WI38 (cell line): Measurements from ENCODE around the gene P3H4.
"Not testable (repeated sequence)": the region's sequence is repeated elsewhere in the genome, so short reads cannot be mapped to it uniquely, and the experiment has no call there.

Source experiments
- H3K4me3 ChIP-seq: 2 replicates; pipeline ENCODE4 v1.5.1; 2011; ENCODE audit warnings: low read depth, mild to moderate bottlenecking, control low read depth, low read length
- TF ChIP-seq, protein P1 (sequence below): IDR thresholded peaks from 2 replicates; pipeline ENCODE4 v1.5.1; 2012; ENCODE audit warnings: low read depth, mild to moderate bottlenecking, control low read depth, low read length

The P3H4 gene

GRCh38 chr17:41784207-41784744, 27.5 kb downstream of the P3H4 start:
- TF ChIP-seq, protein P1, sequence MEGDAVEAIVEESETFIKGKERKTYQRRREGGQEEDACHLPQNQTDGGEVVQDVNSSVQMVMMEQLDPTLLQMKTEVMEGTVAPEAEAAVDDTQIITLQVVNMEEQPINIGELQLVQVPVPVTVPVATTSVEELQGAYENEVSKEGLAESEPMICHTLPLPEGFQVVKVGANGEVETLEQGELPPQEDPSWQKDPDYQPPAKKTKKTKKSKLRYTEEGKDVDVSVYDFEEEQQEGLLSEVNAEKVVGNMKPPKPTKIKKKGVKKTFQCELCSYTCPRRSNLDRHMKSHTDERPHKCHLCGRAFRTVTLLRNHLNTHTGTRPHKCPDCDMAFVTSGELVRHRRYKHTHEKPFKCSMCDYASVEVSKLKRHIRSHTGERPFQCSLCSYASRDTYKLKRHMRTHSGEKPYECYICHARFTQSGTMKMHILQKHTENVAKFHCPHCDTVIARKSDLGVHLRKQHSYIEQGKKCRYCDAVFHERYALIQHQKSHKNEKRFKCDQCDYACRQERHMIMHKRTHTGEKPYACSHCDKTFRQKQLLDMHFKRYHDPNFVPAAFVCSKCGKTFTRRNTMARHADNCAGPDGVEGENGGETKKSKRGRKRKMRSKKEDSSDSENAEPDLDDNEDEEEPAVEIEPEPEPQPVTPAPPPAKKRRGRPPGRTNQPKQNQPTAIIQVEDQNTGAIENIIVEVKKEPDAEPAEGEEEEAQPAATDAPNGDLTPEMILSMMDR, result no peak
- no peak overlapping the region for H3K4me3 ChIP-seq

DNA sequence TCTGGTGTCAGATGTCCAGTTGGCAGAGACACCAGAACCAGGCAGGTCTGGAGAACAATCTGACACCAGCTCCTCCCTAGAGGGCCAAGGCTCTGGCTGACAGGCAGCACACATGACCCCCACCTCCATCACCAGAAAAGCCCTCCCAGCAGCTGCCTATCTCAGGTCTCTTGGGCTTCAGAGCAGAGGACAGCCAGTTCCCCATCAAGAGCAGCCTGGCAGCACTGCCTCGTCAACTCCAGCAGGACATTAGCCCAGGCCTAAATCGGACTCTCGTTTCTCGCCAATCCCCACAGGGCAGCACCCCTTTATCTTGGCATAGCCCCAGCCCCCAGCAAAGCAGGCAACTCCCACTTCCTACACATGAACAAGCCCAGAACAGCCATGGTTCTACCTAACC, 29.6 kb downstream of the P3H4 start:
- TF ChIP-seq, protein P1, result no peak
- no peak overlapping the region for H3K4me3 ChIP-seq

- TF ChIP-seq, protein P1, result no peak
- H3K4me3 ChIP-seq, result no peak overlapping the region
Observed at GRCh38 chr17:41781404-41782110, 30.2 kb downstream of the P3H4 start.

DNA sequence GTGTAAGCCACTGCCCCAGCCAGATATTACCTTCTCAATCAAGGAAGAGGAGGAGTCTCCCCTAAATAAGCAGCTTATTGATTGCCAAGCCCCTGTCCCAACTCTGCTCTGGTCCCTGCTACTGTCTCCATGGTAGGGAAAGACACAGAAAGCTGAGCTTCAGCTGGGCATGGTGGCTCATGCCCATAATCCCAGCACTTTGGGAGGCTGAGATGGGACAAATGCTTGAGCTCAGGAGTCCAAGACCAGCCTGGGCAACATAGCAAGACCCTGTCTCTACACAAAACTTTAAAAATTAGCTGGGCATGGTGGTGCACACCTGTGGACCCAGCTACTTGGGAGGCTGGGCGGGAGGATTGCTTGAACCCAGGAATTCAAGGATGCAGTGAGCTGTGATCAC, 31.8 kb downstream of the P3H4 start:
- TF ChIP-seq, protein P1, result no peak
- H3K4me3 ChIP-seq, result no peak overlapping the region

DNA sequence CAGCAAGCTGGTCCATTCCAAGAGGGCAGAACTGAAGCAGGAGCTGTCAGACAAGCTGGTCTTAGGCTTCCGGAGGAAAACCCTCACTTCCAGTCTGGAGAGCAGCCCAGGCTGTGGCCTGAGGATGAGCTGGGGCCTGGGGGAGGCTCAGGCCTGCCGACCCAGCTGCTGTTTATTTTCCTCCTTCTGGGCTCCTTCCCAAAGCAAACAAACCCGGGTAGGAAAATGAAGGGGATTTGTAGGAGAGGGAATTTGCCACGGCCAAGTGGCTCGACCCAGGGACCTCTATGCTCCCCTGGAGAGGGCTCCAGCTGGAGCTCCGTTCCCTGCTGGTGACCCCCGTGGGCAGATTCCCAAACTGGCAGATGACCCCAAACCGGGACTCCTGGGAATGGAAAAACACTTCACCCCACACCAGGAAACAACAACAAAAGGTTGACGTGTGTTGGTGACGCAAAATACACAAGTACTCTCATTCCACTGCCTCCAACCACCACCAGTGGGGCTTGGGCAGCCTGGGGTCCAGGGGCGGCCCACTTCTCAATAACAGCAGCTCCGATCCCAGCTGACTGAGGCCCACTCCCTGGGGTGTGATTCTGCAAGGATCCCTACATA, 34.1 kb downstream of the P3H4 start:
- TF ChIP-seq, protein P1, result no peak
- no peak overlapping the region for H3K4me3 ChIP-seq

DNA sequence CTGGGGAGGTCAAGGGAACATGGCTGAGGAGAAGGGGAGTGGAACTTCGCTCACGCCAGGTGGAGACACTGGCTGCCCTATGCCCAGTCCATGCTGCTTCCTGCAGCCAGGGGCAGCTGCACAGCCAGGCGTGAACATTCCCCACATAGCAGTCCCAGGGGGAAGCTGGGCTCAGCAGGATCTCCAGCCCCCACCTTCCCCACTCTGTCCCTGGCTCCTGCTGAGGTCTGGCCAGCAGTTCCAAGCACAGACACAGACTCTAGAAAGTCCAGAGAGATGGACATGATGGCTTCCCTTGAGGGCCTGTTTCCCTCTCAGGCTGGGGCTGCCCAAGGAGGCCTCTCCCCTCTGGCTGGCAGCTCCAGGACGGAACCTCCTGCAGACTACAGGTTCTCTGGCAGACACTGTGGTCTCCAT, 34.6 kb downstream of the P3H4 start:
- TF ChIP-seq, protein P1, result no peak
- no peak overlapping the region for H3K4me3 ChIP-seq

GRCh38 chr17:41776262-41776900, 35.4 kb downstream of the P3H4 start:
- not testable (repeated sequence) for H3K4me3 ChIP-seq
